ENCODE data around the gene KAT5. TPM values are rescaled to one million over a fixed set of nuclear protein-coding genes. Genes with fewer than 3 reads are reported as not detected.
"Not testable (repeated sequence)": the region's sequence is repeated elsewhere in the genome, so short reads cannot be mapped to it uniquely, and the experiment has no call there.

Gene KAT5
- total and polyA plus RNA-seq, 8 donors = 13.3 to 99.1 (median 56.1) TPM

GRCh38 chr11:65744699-65745042 lies 32.6 kb downstream of the KAT5 start:
- peaks cover 0 to 16% (median 0%) of the 10 kb centered on the region in 3 donors for H3K27me3 ChIP-seq
- H3K4me3 ChIP-seq = no peak overlapping the region
- intact Hi-C loops (cut with DNase I; ENCODE audit: low total_unique reads) = no loop called here
- no peaks in the 10 kb centered on the region for H3K9me3 ChIP-seq
- no peak for DNase-seq
- WGBS, 5 donors = 76 to 82% (median 80%) methylated on average over 8 of the region's 8 CpGs
- H3K4me1 ChIP-seq = no peaks in the 10 kb centered on the region
- H3K36me3 ChIP-seq = no peaks in the 10 kb centered on the region
- no peak overlapping the region for H3K27ac ChIP-seq
- no peak for TF ChIP-seq POLR2A (IDR thresholded peaks at IDR 0.05)
- no peak for TF ChIP-seq POLR2AphosphoS5 (IDR thresholded peaks at IDR 0.05)
- TF ChIP-seq, protein P1, sequence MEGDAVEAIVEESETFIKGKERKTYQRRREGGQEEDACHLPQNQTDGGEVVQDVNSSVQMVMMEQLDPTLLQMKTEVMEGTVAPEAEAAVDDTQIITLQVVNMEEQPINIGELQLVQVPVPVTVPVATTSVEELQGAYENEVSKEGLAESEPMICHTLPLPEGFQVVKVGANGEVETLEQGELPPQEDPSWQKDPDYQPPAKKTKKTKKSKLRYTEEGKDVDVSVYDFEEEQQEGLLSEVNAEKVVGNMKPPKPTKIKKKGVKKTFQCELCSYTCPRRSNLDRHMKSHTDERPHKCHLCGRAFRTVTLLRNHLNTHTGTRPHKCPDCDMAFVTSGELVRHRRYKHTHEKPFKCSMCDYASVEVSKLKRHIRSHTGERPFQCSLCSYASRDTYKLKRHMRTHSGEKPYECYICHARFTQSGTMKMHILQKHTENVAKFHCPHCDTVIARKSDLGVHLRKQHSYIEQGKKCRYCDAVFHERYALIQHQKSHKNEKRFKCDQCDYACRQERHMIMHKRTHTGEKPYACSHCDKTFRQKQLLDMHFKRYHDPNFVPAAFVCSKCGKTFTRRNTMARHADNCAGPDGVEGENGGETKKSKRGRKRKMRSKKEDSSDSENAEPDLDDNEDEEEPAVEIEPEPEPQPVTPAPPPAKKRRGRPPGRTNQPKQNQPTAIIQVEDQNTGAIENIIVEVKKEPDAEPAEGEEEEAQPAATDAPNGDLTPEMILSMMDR (IDR thresholded peaks at IDR 0.05) = no peak
- no peak for TF ChIP-seq EP300 (IDR thresholded peaks at IDR 0.05)

- no peak overlapping the region for H3K4me3 ChIP-seq
- H3K36me3 ChIP-seq = no peaks in the 10 kb centered on the region
- DNase-seq = no peak
- no peaks in the 10 kb centered on the region for H3K9me3 ChIP-seq
- H3K27me3 ChIP-seq = peaks cover 0 to 18% (median 0%) of the 10 kb centered on the region in 3 donors
- intact Hi-C loops (cut with DNase I; ENCODE audit: low total_unique reads) = no loop called here
- H3K27ac ChIP-seq = no peak overlapping the region
- TF ChIP-seq POLR2AphosphoS5 (IDR thresholded peaks at IDR 0.05) = no peak
- TF ChIP-seq EP300 (IDR thresholded peaks at IDR 0.05) = no peak
- TF ChIP-seq, protein P1 (IDR thresholded peaks at IDR 0.05) = no peak
- no peak for TF ChIP-seq POLR2A (IDR thresholded peaks at IDR 0.05)
- H3K4me1 ChIP-seq = no peaks in the 10 kb centered on the region
- WGBS, 5 donors = 82 to 92% (median 92%) methylated on average over 7 to 17 of the region's 17 CpGs
These were observed 33.0 kb downstream of the KAT5 start for GRCh38 chr11:65745049-65745448.

DNA sequence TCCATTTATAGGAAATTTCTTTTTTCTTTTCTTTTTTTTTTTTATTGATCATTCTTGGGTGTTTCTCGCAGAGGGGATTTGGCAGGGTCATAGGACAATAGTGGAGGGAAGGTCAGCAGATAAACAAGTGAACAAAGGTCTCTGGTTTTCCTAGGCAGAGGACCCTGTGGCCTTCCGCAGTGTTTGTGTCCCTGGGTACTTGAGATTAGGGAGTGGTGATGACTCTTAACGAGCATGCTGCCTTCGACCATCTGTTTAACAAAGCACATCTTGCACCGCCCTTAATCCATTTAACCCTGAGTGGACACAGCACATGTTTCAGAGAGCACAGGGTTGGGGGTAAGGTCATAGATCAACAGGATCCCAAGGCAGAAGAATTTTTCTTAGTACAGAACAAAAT lies 50.1 kb downstream of the KAT5 start:
- intact Hi-C loops (cut with DNase I; ENCODE audit: low total_unique reads); H3K36me3 ChIP-seq; DNase-seq; H3K9me3 ChIP-seq; H3K27ac ChIP-seq; H3K4me1 ChIP-seq; H3K4me3 ChIP-seq: not testable (repeated sequence)
- WGBS, 5 donors = 58 to 68% (median 62%) methylated on average over 5 of the region's 5 CpGs
- peaks cover 0 to 12% (median 0%) of the 10 kb centered on the region in 3 donors for H3K27me3 ChIP-seq

DNA sequence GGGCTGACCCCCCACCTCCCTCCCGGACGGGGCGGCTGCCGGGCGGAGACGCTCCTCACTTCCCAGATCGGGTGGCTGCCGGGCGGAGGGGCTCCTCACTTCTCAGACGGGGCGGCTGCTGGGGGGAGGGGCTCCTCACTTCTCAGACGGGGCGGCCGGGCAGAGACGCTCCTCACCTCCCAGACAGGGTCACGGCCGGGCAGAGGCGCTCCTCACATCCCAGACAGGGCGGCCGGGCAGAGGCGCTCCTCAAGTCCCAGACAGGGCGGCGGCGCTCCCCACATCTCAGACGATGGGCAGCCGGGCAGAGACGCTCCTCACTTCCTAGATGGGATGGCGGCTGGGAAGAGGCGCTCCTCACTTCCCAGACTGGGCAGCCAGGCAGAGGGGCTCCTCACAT lies 50.8 kb downstream of the KAT5 start:
- H3K4me3 ChIP-seq; H3K36me3 ChIP-seq; H3K27me3 ChIP-seq; H3K27ac ChIP-seq; H3K9me3 ChIP-seq; H3K4me1 ChIP-seq; DNase-seq; intact Hi-C loops (cut with DNase I; ENCODE audit: low total_unique reads): not testable (repeated sequence)
- WGBS, 5 donors = 90 to 95% (median 93%) methylated on average over 12 to 27 of the region's 29 CpGs

DNA sequence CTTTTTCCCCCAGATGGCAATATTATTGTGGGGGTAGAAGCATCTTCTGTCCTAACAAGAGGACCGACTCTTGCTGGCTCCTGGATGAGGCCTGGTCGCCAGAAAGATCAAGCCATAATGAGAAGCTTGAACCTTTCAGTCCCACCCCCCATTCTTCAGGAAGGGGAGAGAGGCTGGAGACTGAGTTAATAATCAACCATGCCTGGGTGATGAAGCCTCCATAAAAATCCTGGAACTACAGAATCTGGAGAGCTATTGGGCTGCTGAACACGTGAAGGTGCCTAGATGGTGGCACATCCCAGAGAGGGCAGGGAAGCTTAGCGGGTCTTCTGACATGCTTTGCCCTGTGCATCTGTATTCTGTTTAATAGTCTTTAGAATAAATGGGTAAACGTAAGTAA lies 52.4 kb downstream of the KAT5 start:
- Histone ChIP-seq H3K9me3 (no peaks in the 10 kb centered on the region), H3K27ac (no peak overlapping the region), H3K36me3 (no peaks in the 10 kb centered on the region), H3K4me1 (peaks cover 0 to 2% (median 1%) of the 10 kb centered on the region in 4 donors), H3K4me3 (no peak overlapping the region), H3K27me3 (peaks cover 0 to 5% (median 0%) of the 10 kb centered on the region in 3 donors)
- TF ChIP-seq, protein P1 (IDR thresholded peaks at IDR 0.05) = no peak
- no peak for TF ChIP-seq POLR2A (IDR thresholded peaks at IDR 0.05)
- TF ChIP-seq POLR2AphosphoS5 (IDR thresholded peaks at IDR 0.05) = no peak
- TF ChIP-seq EP300 (IDR thresholded peaks at IDR 0.05) = no peak
- 41 to 60% (median 51%) methylated on average over 5 of the region's 5 CpGs for WGBS, 5 donors
- intact Hi-C loops (cut with DNase I; ENCODE audit: low total_unique reads) = no loop called here
- peak in 1 of 2 donors; percentile 13 for DNase-seq
